ENCODE results near the gene SNX8. TPM values are rescaled to one million over a fixed set of nuclear protein-coding genes. Genes with fewer than 3 reads are reported as not detected.

SNX8 gene
- total and polyA plus RNA-seq, 2 donors (not counting 1 experiment from before 2014, with no cell fraction given), result 64.4 to 126 TPM

- Mint-ChIP-seq H3K4me1 (peaks cover 43% of the 10 kb centered on the region), H3K4me3 (peak overlapping the region; percentile 76), H3K27ac (peak overlapping the region; percentile 90), H3K27me3 (no peaks in the 10 kb centered on the region), H3K9me3 (ENCODE audit: insufficient read depth) (no peaks in the 10 kb centered on the region)
- TF ChIP-seq CTCF (IDR thresholded peaks at IDR 0.05) (no peak), EZH2 (IDR thresholded peaks at IDR 0.05; ENCODE audit: borderline replicate concordance, insufficient read depth, low read depth, low read length, poor library complexity, severe bottlenecking) (no peak)
- Histone ChIP-seq H3K79me2 (ENCODE audit: control insufficient read depth, insufficient read depth, low read length) (peaks cover 40% of the 10 kb centered on the region), H3K27me3 (replicated peaks in 1 of 4; ENCODE audit: control extremely low read depth in 1 of 4, control insufficient read depth in 3 of 4, insufficient read depth in 4 of 4, low read length in 3 of 4) (no peaks in the 10 kb centered on the region), H3K4me1 (ENCODE audit: control insufficient read depth in 2 of 2, insufficient read depth in 2 of 2, low read length in 2 of 2) (peaks cover 25 to 44% of the 10 kb centered on the region in 2 donors), H2AFZ (ENCODE audit: insufficient read depth, low read depth, low read length, poor library complexity, severe bottlenecking) (no peak overlapping the region), H3K4me2 (replicated peaks; ENCODE audit: low read depth, low read length, poor library complexity, severe bottlenecking) (peak overlapping the region; percentile 63), H4K20me1 (ENCODE audit: control insufficient read depth, insufficient read depth, low read length, poor library complexity, severe bottlenecking) (peaks cover 26% of the 10 kb centered on the region), H3K36me3 (replicated peaks in 1 of 2; ENCODE audit: control extremely low read depth in 1 of 2, control insufficient read depth in 1 of 2, extremely low read depth in 1 of 2, insufficient read depth in 2 of 2, low read length in 1 of 2) (peaks cover 1 to 70% of the 10 kb centered on the region in 2 experiments), H3K4me3 (ENCODE audit: control extremely low read depth in 1 of 5, extremely low read depth in 1 of 5, insufficient read depth in 1 of 5, low read depth in 2 of 5, low read length in 4 of 5) (peak overlapping the region in 1 of 5 experiments; percentile 17), H3K9ac (ENCODE audit: low read length) (no peak overlapping the region), H3K27ac (ENCODE audit: low read length in 2 of 2) (peak overlapping the region; percentile 40 to 66), H3K9me3 (ENCODE audit: control extremely low read depth in 1 of 3, control insufficient read depth in 2 of 3, insufficient read depth in 1 of 3, low read length in 2 of 3) (no peaks in the 10 kb centered on the region)
- DNase-seq (peak; percentile 84), ATAC-seq (ENCODE audit: low read depth) (peak; percentile 69)
- WGBS (ENCODE audit: insufficient coverage), result 74% methylated on average over 30 of the region's 34 CpGs
- intact Hi-C loops (cut with micrococcal nuclease), result no loop called here
- ChIA-PET POLR2A (interaction anchor here (0.8 to 1.5 kb wide), 3 partner anchors 18 to 52 kb away, joined by 3 to 6 read pairs (median 3); no protein-coding TSS in a partner anchor), CTCF (interaction anchor here (0.6 to 2.0 kb wide), 6 partner anchors 10 to 54 kb away, joined by 3 to 8 read pairs (median 4); no protein-coding TSS in a partner anchor)
These were observed 55.4 kb downstream of the SNX8 start for GRCh38 chr7:2258661-2259365.

- Mint-ChIP-seq H3K27ac (no peak overlapping the region), H3K4me3 (no peak overlapping the region), H3K4me1 (peaks cover 48% of the 10 kb centered on the region), H3K27me3 (no peaks in the 10 kb centered on the region), H3K9me3 (ENCODE audit: insufficient read depth) (no peaks in the 10 kb centered on the region)
- TF ChIP-seq CTCF (IDR thresholded peaks at IDR 0.05) (no peak), EZH2 (IDR thresholded peaks at IDR 0.05; ENCODE audit: borderline replicate concordance, insufficient read depth, low read depth, low read length, poor library complexity, severe bottlenecking) (no peak)
- ATAC-seq (ENCODE audit: low read depth) (no peak), DNase-seq (no peak)
- Histone ChIP-seq H4K20me1 (ENCODE audit: control insufficient read depth, insufficient read depth, low read length, poor library complexity, severe bottlenecking) (peaks cover 31% of the 10 kb centered on the region), H3K4me1 (ENCODE audit: control insufficient read depth in 2 of 2, insufficient read depth in 2 of 2, low read length in 2 of 2) (peaks cover 29 to 52% of the 10 kb centered on the region in 2 donors), H3K27ac (ENCODE audit: low read length in 2 of 2) (no peak overlapping the region), H3K9me3 (ENCODE audit: control extremely low read depth in 1 of 3, control insufficient read depth in 2 of 3, insufficient read depth in 1 of 3, low read length in 2 of 3) (no peaks in the 10 kb centered on the region), H3K79me2 (ENCODE audit: control insufficient read depth, insufficient read depth, low read length) (peaks cover 40% of the 10 kb centered on the region), H2AFZ (ENCODE audit: insufficient read depth, low read depth, low read length, poor library complexity, severe bottlenecking) (no peak overlapping the region), H3K36me3 (replicated peaks in 1 of 2; ENCODE audit: control extremely low read depth in 1 of 2, control insufficient read depth in 1 of 2, extremely low read depth in 1 of 2, insufficient read depth in 2 of 2, low read length in 1 of 2) (peaks cover 1 to 66% of the 10 kb centered on the region in 2 experiments), H3K4me3 (ENCODE audit: control extremely low read depth in 1 of 5, extremely low read depth in 1 of 5, insufficient read depth in 1 of 5, low read depth in 2 of 5, low read length in 4 of 5) (no peak overlapping the region), H3K4me2 (replicated peaks; ENCODE audit: low read depth, low read length, poor library complexity, severe bottlenecking) (no peak overlapping the region), H3K9ac (ENCODE audit: low read length) (no peak overlapping the region), H3K27me3 (replicated peaks in 1 of 4; ENCODE audit: control extremely low read depth in 1 of 4, control insufficient read depth in 3 of 4, insufficient read depth in 4 of 4, low read length in 3 of 4) (no peaks in the 10 kb centered on the region)
- WGBS (ENCODE audit: insufficient coverage), result over 99% methylated on average over 14 of the region's 17 CpGs
- POLR2A ChIA-PET, result interaction anchor here (0.7 kb wide), 1 partner anchor 20 kb away, joined by 8 read pairs; no protein-coding TSS in a partner anchor
- CTCF ChIA-PET, result no interaction called here
- intact Hi-C loops (cut with micrococcal nuclease), result no loop called here
These were observed 56.6 kb downstream of the SNX8 start for GRCh38 chr7:2257651-2258050.

Measured in B cell (primary cell).